Measurements from ENCODE around the gene FBLIM1. TPM values are rescaled to one million over a fixed set of nuclear protein-coding genes. Genes with fewer than 3 reads are reported as not detected.

FBLIM1 gene
- total and polyA plus RNA-seq, 2 donors from 2014 or later: 16.6 to 89.3 TPM

- Histone ChIP-seq H3K27ac (ENCODE audit: low read depth in 2 of 2, low read length in 2 of 2) (no peak overlapping the region), H3K27me3 (ENCODE audit: control insufficient read depth, insufficient read depth, low read length) (no peaks in the 10 kb centered on the region), H3K9me3 (ENCODE audit: control insufficient read depth in 2 of 3, insufficient read depth in 1 of 3, low read length in 3 of 3) (no peaks in the 10 kb centered on the region), H3K4me1 (ENCODE audit: control insufficient read depth in 2 of 3, insufficient read depth in 2 of 3, low read depth in 1 of 3, low read length in 3 of 3) (no peaks in the 10 kb centered on the region), H3K4me3 (ENCODE audit: low read length in 3 of 3) (no peak overlapping the region), H3K36me3 (ENCODE audit: control insufficient read depth in 2 of 3, insufficient read depth in 3 of 3, low read length in 3 of 3) (peaks cover 0 to 18% (median 0%) of the 10 kb centered on the region in 3 donors), H3K9ac (ENCODE audit: low read length in 3 of 3) (no peak overlapping the region)
- FAIRE-seq: no peak
- peak in 2 of 5 donors; percentile 34 to 45 for DNase-seq
- TF ChIP-seq CTCF (IDR thresholded peaks at IDR 0.05; ENCODE audit: borderline replicate concordance, extremely low read depth, insufficient read depth): no peak
- intact Hi-C loops (cut with DNase I): no loop called here
Observed at GRCh38 chr1:15771836-15772515, 13.4 kb downstream of the FBLIM1 start.

- Histone ChIP-seq H3K4me1 (ENCODE audit: control insufficient read depth in 2 of 3, insufficient read depth in 2 of 3, low read depth in 1 of 3, low read length in 3 of 3) (peaks cover 0 to 3% (median 0%) of the 10 kb centered on the region in 3 donors), H3K9me3 (ENCODE audit: control insufficient read depth in 2 of 3, insufficient read depth in 1 of 3, low read length in 3 of 3) (no peaks in the 10 kb centered on the region), H3K27me3 (ENCODE audit: control insufficient read depth, insufficient read depth, low read length) (no peaks in the 10 kb centered on the region), H3K36me3 (ENCODE audit: control insufficient read depth in 2 of 3, insufficient read depth in 3 of 3, low read length in 3 of 3) (peaks cover 0 to 8% (median 3%) of the 10 kb centered on the region in 3 donors), H3K9ac (ENCODE audit: low read length in 3 of 3) (no peak overlapping the region), H3K4me3 (ENCODE audit: low read length in 3 of 3) (no peak overlapping the region), H3K27ac (ENCODE audit: low read depth in 2 of 2, low read length in 2 of 2) (no peak overlapping the region)
- TF ChIP-seq CTCF (IDR thresholded peaks at IDR 0.05; ENCODE audit: borderline replicate concordance, extremely low read depth, insufficient read depth): no peak
- DNase-seq (no peak), FAIRE-seq (no peak)
- intact Hi-C loops (cut with DNase I): no loop called here
Observed at GRCh38 chr1:15775706-15776105, 17.1 kb downstream of the FBLIM1 start.

GRCh38 chr1:15777909-15778707 is 19.5 kb downstream of the FBLIM1 start:
- Histone ChIP-seq H3K27ac (ENCODE audit: low read depth in 2 of 2, low read length in 2 of 2) (no peak overlapping the region), H3K27me3 (ENCODE audit: control insufficient read depth, insufficient read depth, low read length) (no peaks in the 10 kb centered on the region), H3K9me3 (ENCODE audit: control insufficient read depth in 2 of 3, insufficient read depth in 1 of 3, low read length in 3 of 3) (no peaks in the 10 kb centered on the region), H3K4me1 (ENCODE audit: control insufficient read depth in 2 of 3, insufficient read depth in 2 of 3, low read depth in 1 of 3, low read length in 3 of 3) (peaks cover 0 to 3% (median 0%) of the 10 kb centered on the region in 3 donors), H3K4me3 (ENCODE audit: low read length in 3 of 3) (no peak overlapping the region), H3K9ac (ENCODE audit: low read length in 3 of 3) (no peak overlapping the region), H3K36me3 (ENCODE audit: control insufficient read depth in 2 of 3, insufficient read depth in 3 of 3, low read length in 3 of 3) (peaks cover 0 to 3% (median 0%) of the 10 kb centered on the region in 3 donors)
- intact Hi-C loops (cut with DNase I): no loop called here
- no peak for TF ChIP-seq CTCF (IDR thresholded peaks at IDR 0.05; ENCODE audit: borderline replicate concordance, extremely low read depth, insufficient read depth)
- FAIRE-seq (no peak), DNase-seq (no peak)

Data from kidney (tissue), 14 donors.